ENCODE results near the gene RAB8A. TPM values are rescaled to one million over a fixed set of nuclear protein-coding genes. Genes with fewer than 3 reads are reported as not detected.
A peak's percentile ranks its signal among the peaks of the same experiment; 100 is the strongest.

The RAB8A gene
- total RNA-seq, 1 experiment from 2014 or later = 103 TPM

- Histone ChIP-seq H3K18ac (ENCODE audit: insufficient read length, low read depth, low read length) (peak overlapping the region; percentile 89), H4K20me1 (ENCODE audit: control insufficient read depth, insufficient read depth, insufficient read length) (no peaks in the 10 kb centered on the region), H4K91ac (ENCODE audit: insufficient read length, low read depth, low read length) (no peak overlapping the region), H3T11ph (ENCODE audit: low read length) (peak overlapping the region; percentile 97), H3K23ac (ENCODE audit: insufficient read length, low read depth, low read length) (no peak overlapping the region), H3K79me1 (ENCODE audit: insufficient read depth, low read depth, low read length, poor library complexity, severe bottlenecking) (no peaks in the 10 kb centered on the region), H3K4me1 (ENCODE audit: insufficient read depth, low read length) (peaks cover 4% of the 10 kb centered on the region), H3K27ac (ENCODE audit: insufficient read length, low read depth, low read length) (peak overlapping the region; percentile 89), H3K9me3 (ENCODE audit: control insufficient read depth, low read depth, low read length) (no peaks in the 10 kb centered on the region), H3K4ac (ENCODE audit: low read depth, low read length) (peak overlapping the region; percentile 44; the same call in 1 of the 2 replicates), H2BK120ac (ENCODE audit: low read depth, low read length, poor library complexity, severe bottlenecking) (peak overlapping the region; percentile 99), H4K8ac (replicated peaks; ENCODE audit: insufficient read length, low read depth, low read length) (no peak overlapping the region), H3K23me2 (ENCODE audit: insufficient read length, low read depth, low read length, poor library complexity, severe bottlenecking) (peaks cover 14% of the 10 kb centered on the region), H2AK5ac (ENCODE audit: insufficient read length, low read length) (no peak overlapping the region), H2BK15ac (ENCODE audit: low read depth, low read length) (no peak overlapping the region), H2AFZ (ENCODE audit: low read length) (no peak overlapping the region), H3K9ac (ENCODE audit: extremely low read depth, insufficient read length, low read length) (peak overlapping the region; percentile 93), H4K5ac (ENCODE audit: insufficient read length, low read depth, low read length) (no peak overlapping the region), H3K27me3 (ENCODE audit: insufficient read depth, low read length) (no peaks in the 10 kb centered on the region), H2BK12ac (ENCODE audit: insufficient read length, low read depth, low read length) (no peak overlapping the region), H2BK5ac (ENCODE audit: insufficient read length, low read length) (peak overlapping the region; percentile 69), H3K79me2 (ENCODE audit: insufficient read depth, low read length) (peaks cover 33% of the 10 kb centered on the region; the same call in 1 of the 2 replicates), H3K56ac (ENCODE audit: insufficient read length, low read depth, low read length) (no peak overlapping the region), H2BK20ac (ENCODE audit: low read depth, low read length, poor library complexity, severe bottlenecking) (no peak overlapping the region), H3K14ac (ENCODE audit: insufficient read depth, low read length) (peak overlapping the region; percentile 95; the same call in 1 of the 2 replicates), H3K4me2 (ENCODE audit: insufficient read depth, insufficient read length, low read length) (peak overlapping the region; percentile 66)
- peaks cover 33 to 44% of the 10 kb centered on the region in 2 experiments for H3K4me1 Mint-ChIP-seq
- H3K27me3 Mint-ChIP-seq (ENCODE audit: low read depth) = no peaks in the 10 kb centered on the region
- no peak for DNase-seq
- H3K9me3 Mint-ChIP-seq = no peaks in the 10 kb centered on the region; a peak in 1 of 5 replicates
- H3K36me3 Mint-ChIP-seq (ENCODE audit: insufficient read depth in 1 of 3, low read depth in 3 of 3) = peaks cover 37 to 57% (median 49%) of the 10 kb centered on the region in 3 experiments
- peak overlapping the region; percentile 85 to 92 for H3K4me3 Mint-ChIP-seq
- H3K27ac Mint-ChIP-seq = peak overlapping the region; percentile 90 to 98 (median 96)
- TF ChIP-seq CTCF (conservative IDR thresholded peaks at IDR 0.05) = no peak
- no CpG with 5 or more reads among the region's 17 CpGs for WGBS (ENCODE audit: extremely low coverage, insufficient read length, low lambda C conversion rate)
These were observed 32.7 kb upstream of the RAB8A start for GRCh38 chr19:16078759-16079707.

All from H9 (cell line).